NOMO-1 (cell line): ENCODE data around the gene GOLGA7B.
A peak's percentile ranks its signal among the peaks of the same experiment; 100 is the strongest.
"Not testable (repeated sequence)": the region's sequence is repeated elsewhere in the genome, so short reads cannot be mapped to it uniquely, and the experiment has no call there.

Experiments used
- DNase-seq, 2 experiments: peaks; one replicate each; lab custom pipeline; 2025; ENCODE audit not compliant: unreplicated experiment in 2 of 2; lab: John Stamatoyannopoulos, UW

GOLGA7B gene

DNA sequence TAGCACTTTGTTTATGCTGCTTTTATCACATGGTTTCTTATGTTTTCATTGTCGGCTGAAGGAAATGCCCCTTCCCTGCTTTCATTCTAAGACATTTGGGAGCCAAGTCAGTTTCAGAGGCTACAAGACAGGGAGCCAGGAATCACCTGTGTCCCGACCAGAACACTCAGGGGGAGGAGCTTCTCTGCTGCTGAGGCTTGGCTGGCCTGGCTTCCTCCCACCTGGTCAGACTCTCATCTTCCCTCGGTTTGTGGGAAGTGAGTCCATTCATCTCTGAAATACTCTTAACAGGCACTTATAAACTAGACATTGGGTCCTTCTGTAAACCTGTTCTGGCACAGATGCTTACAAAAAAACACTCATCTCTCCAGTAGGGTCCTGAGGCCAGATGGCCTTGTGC is 19.6 kb upstream of the GOLGA7B start:
- no peak for DNase-seq

DNA sequence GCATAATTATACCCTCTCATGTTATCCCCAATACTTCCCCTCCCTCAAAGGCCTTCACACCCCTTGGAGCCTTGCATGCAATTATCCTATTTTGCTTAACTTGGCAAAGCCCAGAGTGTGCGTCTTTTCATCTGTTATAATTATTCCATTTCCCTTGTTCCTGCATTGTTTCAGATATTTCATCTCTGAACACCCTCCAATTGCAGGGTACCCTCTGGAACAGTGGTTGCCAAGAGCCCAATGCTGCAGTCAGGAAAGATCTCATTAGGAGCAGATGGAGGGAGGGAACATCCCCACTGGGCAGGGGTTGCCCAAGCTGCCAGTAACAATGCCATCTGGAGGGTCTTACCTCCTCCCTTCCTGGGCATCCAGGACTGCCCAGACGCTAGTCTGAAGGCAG is 18.4 kb upstream of the GOLGA7B start:
- no peak for DNase-seq

DNA sequence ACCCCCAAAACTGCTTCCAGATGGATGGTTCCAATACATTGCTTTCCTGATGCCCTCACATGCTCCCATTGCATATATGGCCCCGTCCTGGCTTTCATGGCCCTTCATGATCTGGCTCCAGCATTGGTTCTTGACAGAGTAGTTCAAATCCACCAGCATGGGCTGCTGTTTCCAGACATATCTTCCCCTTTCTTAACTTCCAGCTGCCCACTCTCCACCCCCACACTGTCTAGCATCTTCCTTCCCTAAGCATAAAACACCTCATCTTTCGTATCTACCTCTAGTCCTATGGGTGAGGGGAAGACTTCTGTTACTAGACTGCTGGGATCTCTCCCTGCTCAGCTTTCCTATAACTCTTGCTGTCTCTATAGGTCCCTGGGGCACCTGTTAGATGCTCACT is 13.2 kb upstream of the GOLGA7B start:
- DNase-seq: no peak

DNA sequence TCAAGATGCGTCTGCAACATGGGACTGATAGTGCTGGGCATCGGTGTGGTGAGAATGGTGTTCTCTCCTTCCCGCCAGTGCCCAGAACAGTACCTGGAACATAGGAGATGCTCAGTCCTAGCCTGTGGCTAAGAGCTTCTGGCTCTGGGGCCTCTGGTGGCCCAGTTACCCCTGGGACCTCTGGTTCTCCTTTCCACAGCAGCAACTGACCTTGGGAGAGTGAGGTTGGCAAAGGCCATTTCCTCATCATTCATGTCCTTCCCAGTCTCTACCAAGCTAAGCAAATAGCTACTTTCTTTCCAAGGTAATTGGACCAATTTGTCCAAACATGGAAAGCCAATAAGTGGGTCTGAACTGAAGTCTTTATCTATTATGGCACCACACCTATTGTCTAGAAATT is 11.6 kb upstream of the GOLGA7B start:
- no peak for DNase-seq

DNA sequence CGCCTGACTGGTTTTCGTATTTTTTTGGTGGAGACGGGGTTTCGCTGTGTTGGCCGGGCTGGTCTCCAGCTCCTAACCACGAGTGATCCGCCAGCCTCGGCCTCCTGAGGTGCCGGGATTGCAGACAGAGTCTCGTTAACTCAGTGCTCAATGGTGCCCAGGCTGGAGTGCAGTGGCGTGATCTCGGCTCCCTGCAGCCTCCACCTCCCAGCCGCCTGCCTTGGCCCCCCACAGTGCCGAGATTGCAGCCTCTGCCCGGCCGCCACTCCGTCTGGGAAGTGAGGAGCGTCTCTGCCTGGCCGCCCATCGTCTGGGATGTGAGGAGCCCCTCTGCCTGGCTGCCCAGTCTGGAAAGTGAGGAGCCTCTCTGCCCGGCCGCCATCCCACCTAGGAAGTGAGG is 8.5 kb upstream of the GOLGA7B start:
- DNase-seq: not testable (repeated sequence)

DNA sequence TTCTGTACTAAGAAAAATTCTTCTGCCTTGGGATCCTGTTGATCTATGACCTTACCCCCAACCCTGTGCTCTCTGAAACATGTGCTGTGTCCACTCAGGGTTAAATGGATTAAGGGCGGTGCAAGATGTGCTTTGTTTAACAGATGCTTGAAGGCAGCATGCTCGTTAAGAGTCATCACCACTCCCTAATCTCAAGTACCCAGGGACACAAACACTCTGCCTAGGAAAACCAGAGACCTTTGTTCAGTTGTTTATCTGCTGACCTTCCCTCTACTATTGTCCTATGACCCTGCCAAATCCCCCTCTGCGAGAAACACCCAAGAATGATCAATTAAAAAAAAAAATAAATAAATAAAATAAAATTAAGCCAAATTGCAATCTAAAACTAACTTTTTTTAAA is 7.5 kb upstream of the GOLGA7B start:
- DNase-seq: not testable (repeated sequence)

DNA sequence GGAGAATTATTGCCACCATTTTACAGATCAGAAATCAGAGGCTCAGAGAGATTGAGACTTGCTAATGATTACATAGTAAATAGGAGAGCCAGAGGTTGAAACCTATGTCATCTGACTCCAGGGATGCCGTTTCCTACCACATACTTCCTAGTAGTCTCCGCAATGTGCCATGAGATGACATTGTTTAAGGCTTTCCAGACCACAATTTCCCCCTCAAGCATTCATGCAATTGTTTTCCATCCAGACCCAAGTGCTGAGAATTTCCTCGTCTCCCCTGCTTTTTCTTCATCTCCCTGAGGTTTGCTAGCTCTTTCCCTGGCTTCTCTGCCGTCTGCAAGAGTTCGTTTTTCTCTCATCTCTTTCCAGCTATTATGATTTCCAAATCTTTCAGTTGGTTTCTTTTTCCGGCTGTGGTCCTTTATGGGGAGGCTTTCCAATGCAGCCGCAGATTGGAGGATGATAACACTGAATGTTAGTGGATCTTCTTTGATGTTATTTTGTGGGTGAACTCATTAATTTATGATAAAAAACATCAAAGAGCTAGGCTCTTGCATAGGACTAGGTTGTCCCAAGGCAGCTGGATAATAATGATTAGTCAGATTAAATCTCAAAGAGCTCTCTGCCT is 6.9 kb upstream of the GOLGA7B start:
- no peak for DNase-seq

DNA sequence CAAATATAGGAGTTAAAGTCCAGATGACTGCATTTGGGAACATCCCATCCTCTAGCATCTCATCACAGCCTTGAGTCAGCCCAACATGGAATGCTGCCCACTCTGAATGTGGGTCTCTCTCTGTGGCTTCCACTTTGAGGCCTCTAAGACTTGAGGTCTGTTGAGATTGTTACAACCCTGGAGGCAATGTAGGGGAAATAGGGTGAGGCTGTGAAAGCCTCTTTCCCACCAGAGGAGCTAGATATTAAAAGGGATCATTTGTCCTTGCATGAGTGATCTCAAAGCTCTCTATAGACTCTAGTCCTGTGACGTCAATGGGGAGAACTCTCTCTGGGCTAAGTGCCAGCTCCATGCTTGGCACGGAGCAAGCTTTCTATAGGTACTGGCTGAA is 6.4 kb upstream of the GOLGA7B start:
- DNase-seq: no peak

DNA sequence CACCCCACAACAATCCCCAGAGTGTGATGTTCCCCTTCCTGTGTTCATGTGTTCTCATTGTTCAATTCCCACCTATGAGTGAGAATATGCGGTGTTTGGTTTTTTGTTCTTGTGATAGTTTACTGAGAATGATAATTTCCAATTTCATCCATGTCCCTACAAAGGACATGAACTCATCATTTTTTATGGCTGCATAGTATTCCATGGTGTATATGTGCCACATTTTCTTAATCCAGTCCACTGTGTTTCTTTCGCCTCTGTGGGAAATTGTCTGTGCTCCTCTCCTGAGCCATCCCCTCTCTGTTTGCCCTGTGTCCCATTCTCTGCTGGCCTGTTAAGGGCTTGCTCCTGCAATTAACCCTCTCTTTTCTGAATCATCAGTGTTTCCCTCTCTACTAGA is 5.7 kb upstream of the GOLGA7B start:
- DNase-seq: not testable (repeated sequence)

DNA sequence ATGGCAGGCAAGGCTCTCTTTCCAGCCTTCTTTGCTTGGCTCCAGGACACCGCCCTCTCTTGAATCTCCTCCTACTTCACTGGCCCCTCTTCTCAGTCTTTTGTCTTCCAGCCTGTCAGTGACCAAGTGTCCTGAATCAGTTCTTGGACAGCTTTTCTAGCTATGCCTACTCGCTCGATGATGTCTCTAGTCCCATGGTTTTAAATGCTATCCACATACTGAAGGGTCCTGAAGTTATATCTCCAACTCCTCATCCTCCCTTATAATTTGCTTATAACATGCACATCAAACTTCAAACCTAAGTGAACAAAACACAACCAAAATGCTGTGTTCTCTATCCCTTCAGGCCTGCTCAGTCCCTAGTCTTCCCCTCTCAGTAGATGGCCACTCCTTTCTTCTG is 5.0 kb upstream of the GOLGA7B start:
- no peak for DNase-seq

DNA sequence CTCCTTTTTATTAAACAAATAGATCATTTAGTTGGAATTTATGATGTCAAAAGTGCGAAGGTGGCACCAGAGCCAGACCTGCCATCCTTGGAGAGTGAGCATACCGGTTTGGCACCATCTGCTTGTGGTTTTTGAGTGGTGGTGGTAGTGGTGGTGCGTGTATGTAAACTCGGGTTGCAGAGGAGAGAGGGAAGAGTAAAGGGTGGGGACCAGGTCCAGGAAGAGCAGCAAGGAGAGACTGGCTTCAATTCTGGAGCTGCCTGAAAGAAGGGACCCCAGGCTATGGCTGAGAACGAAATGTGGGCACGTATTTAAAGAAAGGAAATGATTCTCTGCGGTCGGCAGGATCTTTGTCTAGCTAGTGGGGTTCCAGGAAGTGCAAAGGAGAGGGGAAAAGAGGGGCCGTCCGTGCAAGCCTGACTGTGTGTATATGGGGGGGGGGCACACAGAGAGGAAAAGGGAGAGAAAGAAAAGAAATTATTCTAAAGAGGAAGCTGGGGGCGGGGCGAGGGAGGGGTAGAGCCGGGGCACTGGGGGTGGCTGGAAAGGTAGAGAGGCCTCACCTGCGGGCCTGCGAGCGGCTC is 448 bp upstream of the GOLGA7B start:
- peak in 1 of 2 experiments; percentile 13 for DNase-seq

DNA sequence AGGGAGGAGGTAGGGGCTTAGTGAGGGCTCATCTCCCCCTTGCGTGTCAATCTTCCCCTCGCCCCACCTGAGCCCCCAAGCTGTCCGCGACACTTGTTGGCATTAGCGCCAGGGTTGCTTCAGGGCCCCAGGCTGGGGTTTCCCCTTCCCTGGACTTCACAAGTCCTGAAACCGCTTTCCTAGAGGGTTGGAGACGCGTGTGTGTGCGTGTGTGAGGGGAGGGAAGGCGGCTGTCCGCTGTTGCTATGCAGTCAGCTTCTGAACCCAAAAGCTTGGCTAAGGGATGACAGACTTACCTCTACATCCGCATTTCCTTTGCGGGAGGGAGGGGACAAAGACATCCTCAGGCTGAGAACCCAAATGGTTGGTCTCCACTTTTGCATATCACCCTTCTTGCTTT is 803 bp downstream of the GOLGA7B start:
- DNase-seq: no peak

DNA sequence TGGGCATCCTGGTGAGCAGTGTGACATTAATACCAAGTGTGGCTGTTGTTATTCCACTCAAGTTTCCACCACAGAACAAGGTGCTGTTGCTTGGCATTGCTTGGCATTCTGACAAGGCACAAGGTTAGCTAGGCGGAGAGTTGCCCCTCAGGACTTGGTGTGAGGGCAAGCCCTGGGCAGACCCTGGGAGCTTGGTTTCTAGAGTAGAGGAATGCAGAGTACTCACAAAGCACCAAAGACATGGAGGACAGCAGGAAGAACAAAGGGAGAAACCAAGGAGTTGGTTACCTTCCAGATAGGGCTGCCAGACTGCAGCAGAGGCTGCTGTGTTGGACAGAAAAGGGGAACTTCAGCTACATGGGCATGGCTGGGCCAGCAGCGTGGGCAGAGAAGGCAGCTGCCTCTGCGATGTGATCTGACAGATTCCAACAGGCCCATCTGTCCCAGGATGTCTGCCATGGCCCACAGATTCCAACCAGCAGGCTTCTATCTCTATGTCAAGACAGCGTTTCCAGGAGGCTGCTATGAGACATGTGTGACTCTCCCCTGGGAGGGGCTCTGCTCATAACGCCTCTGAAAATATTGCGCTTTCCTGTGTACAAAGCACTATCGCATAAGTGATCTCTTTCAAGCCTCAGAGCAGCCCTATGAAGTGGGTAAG is 1.8 kb downstream of the GOLGA7B start:
- peak; percentile 21 to 30 for DNase-seq

DNA sequence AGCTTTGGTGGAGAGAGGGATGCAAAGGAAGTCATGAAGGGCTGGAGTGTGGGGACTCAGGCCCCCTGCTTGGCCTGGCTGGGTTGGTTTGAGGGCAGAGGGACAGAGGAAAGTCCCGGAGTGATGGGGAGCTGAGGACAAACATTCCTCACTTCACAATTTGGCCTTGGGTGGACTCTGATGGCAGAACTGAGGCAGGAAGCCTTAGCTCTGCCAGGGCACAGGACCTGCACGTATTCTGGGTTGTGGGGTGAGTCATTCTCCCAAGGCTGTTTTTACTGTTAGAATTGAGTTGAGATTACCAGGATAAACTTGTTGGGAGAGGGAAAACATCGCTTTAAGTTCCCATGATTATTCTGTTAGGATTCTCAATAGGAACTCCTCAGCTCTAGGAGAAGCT is 2.6 kb downstream of the GOLGA7B start:
- no peak for DNase-seq

DNA sequence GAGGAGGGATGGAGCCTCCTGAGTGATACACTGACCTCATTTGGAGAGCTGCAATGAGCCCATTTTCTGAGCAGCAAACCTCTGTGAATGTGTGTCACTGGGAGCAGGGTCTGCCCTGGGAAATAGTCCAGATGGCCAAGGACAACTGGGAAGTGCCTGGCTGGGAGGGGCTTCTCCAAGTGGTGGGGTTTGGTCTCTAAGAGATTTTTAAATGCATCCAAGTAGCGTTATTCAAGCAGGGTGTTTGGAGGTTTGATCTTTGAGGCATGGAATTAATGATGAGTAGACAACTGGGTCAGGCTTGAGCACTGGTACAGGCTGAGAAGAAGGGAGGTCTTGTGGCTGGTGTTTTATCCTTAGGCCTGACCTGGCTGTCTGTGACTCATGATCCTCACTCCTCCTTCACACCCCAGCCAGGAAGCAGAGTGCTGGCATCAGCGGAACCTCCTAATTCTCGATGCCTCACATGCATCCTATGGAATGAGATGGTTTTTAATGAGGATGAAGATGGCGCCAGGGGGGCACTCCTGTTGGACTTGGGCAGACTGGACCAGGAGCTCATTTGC is 3.3 kb downstream of the GOLGA7B start:
- no peak for DNase-seq

DNA sequence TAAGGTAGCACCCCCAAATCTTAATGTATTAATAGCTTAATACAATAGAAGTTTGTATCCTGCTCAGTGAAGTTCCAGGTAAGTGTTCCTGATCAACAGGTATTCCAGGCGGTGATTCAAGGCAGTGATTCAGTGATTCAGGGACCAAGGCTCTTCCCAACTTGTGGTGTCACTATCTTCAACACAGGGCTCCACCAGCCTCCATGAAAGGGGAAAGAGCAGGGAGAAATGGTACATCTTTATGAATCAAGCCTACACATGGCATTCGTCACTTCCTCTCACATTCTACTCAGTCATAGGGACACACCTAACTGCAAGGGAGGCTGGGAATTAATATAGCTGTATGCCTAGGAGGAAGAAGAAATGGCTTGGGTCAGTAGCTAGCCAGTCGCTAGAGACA is 5.1 kb downstream of the GOLGA7B start:
- DNase-seq: no peak

DNA sequence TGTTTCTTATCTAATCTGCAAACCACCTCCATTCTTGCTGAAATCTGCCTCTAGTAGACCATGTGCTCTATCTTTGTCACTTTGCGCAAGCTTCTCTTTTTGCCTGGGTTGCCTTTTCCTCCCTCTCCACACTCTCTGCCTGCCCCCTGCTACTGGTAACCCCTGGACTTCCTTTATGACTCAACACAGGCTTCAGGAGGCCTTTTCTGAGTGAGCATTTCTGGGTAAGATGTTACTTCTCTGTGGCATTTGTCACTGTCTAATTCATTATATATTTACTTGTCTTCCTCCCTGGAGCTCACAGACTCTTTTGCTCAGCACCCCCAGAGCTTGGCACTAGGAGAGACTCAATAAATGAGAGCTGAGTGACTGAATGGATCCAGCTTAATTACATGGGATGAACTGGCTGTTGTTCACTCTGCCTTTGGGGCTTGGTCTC is 8.4 kb downstream of the GOLGA7B start:
- peak; percentile 86 to 97 for DNase-seq

DNA sequence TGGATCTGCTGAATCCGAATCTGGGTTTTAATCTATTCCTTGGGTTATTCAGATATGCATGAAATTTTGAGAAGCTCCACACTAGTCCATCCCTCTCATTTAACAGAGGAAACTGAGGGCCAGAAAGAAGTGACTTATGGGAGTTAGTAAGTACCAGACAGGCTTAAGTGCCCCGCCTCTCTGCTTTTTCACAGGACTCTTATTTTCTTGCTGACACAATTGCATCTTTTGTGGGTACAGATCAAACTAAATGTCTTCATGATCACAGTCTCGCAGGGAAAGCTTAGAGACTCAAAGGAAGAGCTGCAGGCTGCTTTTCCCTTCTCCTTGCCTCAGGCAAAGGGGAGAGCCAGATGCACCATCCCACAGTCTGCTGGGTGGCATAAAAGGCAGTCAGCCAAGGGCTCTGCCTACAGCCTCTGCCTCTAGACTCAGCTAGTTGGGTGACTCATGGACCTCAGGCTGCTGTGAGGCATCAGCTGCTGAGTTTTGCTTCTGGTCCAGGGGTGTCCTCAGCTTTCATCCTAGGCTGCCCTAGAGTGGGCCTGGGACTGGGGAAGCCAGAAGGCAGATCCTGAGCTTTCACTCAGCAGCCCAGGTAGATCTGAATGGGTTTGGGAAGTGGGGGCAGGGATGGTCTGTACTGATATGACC is 11.6 kb downstream of the GOLGA7B start:
- no peak for DNase-seq

DNA sequence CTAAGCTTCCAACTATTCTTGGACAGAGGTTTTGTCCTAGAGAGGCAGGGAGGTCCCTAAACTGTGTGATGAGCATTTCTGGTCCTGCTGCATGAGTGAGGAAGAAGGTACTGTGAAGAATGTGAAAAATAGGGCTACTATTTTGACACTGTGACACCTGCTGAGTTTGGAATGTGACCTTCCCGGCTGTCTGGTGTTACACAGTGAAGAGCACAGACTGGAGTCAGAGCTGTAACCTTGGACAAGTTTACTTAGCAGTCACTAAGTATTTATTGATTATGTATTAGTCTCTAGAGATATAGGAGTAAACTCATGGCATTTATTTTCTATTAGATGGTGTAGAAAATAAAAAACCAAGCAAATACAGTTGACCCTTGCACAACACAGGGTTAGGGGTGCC is 12.3 kb downstream of the GOLGA7B start:
- DNase-seq: no peak

DNA sequence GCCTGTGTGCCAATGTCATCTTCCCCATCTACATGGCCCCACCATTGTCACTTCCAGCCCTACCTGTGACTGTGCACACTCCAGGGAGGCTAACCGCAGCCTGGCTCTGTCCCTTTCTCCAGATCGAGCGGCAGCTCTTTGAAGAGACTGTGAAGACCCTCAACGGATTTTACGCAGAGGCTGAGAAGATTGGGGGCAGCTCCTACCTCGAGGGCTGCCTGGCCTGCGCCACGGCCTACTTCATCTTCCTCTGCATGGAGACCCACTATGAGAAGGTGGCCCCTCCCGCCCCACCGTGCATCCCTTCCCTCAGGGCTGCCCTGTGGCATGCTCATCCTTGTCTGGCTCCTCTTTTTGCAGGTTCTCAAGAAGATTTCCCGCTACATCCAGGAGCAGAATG is 14.2 kb downstream of the GOLGA7B start:
- DNase-seq: no peak

DNA sequence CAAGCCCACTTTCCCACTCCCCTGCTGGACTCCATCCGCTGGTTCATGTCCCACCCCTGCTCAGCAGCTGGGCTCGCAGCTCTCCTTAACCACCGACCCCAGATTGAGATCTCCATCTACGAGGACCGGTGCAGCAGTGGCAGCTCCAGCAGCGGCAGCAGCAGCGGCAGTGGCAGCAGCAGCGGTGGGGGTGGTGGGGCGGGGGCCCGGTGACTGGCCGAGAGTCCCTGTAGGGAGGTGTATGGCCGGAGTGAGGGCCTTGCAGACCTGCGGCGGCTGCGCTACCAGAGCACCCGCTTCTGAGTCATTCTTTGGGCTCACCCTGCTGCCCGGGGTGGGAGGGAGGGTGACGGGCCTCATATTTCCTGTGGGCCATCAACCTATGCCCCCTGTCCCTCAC is 15.8 kb downstream of the GOLGA7B start:
- DNase-seq: no peak
